Stimulated activated CD8-positive, alpha-beta memory T cell treated with anti-CD3 and anti-CD28 coated beads, Interleukin-7, amount 100 ng/mL, for 48 hours (primary cell): Measurements from ENCODE around the gene SHFL.

ENCODE experiments used
- DNase-seq, 2 donors: peaks; one replicate each; pipeline ENCODE4 v3.0.0-alpha.2; 2020; ENCODE audit warnings: low read depth in 1 of 2; ENCODE audit errors: extremely low read depth in 1 of 2

The SHFL gene

DNA sequence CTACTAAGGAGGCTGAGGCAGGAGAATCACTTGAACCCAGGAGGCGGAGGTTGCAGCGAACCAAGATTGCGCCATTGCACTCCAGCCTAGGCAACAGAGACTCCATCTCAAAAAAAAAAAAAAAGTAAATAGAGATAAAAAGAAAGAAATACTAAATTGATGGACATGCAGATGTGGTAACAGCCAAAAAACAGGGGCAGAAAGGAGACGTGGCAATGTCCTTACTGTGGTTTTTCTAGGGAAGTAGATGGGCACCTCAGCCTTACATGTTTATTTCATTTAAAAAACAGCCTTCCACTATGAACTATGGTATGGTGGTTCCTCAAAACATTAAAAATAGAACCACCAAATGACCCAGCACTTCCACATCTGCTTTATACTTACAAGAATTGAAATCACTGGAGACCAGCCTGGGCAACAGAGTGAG is 40.1 kb downstream of the SHFL start:
- DNase-seq = no peak

DNA sequence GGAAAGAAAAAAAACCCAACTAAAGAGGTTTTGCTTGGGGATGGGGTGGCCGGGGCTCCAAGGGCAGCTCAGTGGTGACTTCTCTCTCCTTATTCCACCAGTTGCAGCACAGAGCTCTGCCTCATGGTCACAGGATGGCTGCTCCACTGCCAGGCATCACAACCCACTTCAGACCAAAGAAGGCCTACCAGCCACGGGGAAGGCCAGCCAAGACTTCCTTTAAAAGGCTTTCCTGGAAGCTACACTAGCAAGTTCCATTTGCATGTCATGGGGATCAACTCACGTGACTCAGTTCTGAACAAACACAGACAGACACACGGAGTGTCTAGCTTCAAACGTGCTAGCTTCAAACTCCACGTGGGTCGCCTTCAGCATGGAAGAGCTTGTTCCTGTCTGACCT is 46.8 kb downstream of the SHFL start:
- DNase-seq = no peak

- DNase-seq = no peak
These were observed 47.5 kb downstream of the SHFL start for GRCh38 chr19:10133596-10133995.

- no peak for DNase-seq
These were observed 47.9 kb downstream of the SHFL start for GRCh38 chr19:10134040-10134439.

GRCh38 chr19:10135551-10136334 is 49.6 kb downstream of the SHFL start:
- DNase-seq = no peak

GRCh38 chr19:10136936-10137335 is 50.8 kb downstream of the SHFL start:
- DNase-seq = no peak

DNA sequence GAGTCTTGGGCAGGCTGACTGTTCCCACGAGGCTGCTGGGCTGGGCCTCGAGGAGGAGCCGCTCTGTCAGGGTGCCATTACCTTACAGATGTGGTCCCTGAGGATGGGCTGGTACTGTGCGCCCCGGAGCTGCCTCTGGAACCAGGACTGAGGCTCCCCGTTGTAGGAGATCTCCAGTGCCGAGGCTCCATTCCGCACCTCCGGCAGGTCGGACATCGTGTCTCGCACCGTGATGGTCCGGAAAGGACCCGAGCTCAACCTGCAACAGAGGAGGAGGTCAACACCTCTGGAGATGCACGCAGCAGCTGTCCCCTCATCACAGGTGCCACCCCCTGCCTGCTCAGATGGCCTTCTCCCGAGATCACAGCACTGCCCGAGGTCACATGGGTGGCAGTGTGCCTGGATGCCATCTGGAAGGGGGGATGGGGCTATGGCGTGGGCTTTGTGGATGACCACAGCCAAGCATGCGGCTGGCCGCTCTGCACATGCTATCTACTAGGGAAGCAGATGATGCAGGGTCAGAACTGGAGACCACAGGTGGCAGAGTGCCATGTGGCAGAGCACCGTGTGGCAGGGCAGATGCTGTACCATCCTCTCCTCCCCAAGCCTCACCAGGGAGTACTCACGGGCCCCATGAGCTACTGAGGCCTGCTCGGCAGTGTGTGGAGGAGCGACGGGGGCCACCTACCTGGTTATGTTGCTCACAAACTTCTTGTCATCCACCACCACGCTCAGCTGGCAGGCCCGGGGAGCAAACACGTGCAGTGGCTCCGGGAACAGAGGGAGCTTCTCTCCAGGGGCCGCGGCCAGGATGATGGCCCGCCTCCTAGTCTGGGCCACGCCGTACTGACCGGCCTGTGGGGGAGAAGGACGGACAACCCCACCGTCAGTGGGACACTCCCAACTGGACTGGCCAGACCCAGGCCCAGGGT is 51.9 kb downstream of the SHFL start:
- no peak for DNase-seq

DNA sequence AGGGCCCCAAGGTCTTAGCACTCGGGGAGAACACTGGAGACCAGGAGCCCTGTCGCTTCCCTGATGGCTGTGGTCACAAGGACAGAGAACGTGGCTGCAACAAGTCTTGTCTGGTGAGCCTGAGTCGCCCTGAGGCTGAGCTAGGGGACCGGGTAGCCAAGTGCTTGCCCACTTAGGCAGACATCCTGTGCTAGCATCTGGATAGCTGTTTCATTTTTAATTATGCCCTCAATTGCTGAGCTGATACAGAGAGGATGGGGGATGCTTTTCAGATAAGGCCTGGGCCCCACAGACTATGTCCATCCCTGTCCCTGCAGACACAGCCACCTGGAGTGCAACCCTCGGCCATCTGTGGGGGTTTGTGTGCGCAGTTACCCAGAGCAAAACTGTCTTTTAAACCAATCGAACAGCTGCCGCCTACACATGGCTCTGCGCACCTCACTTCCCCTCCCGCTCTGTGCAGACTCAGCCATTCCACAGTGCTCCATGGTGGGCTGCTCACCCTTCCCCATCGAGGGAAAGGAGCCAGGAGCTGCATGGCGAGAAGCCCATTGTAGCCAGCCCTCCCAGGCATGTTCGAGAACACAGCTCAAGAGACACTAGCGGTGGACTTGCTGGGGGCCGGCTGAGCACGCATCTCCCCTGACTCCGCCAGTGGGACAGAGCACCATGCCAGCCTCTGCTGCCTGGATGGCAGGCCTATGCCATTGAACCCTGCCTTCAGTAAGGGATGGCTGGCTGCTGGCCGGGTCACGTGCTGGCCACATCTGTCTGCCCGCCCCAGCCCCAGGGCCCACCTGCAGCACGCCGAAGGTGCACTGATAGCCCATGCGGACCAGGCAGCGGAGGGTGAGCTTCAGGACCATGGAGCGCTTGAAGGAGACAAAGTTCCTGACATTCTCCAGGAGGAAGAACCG is 53.0 kb downstream of the SHFL start:
- DNase-seq = no peak

DNA sequence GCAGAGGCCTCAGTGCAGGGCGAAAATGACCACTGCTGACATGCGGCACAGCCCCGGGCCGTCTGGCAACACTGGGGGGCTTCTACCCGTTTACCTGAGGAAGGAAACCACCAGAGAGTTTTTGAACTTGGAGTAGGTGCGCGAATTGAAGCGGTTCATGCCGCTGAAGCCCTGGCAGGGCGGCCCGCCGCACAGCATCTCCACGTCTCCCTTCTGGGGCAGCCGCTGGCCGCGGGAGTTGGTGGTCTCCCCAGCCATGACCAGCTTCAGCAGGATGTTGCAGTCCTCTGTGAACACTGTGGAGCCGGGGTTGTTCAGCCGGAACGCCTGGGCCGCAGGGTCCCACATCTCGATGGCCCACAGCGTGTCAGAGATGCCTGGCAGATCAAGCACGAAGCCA is 53.8 kb downstream of the SHFL start:
- DNase-seq = no peak

- no peak for DNase-seq
These were observed 55.4 kb downstream of the SHFL start for GRCh38 chr19:10141479-10141878.

DNA sequence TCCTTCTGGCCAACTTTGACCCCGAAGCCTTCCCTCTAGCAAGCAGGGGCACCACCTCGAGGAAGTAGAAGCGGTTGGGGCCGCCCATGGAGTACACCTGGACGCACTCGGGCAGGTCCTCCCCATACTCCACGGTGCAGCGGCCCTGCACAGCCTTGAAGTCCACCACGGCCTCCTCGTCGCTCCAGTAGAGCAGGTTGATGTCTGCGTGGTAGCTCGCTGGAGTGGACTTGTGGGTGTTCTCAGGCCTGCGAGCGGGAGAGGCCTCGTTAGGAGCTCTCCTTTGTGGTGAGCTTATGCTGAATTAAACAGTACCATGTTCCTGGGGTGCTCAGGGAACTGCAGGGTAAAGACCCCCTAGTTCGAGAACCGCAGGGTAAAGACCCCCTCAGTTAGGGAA is 55.9 kb downstream of the SHFL start:
- DNase-seq = no peak
